ENCODE measurements around the gene NACC2.

GRCh38 chr9:136044207-136044970 is 50.7 kb downstream of the NACC2 start:
- no peak for TF ChIP-seq CTCF (IDR thresholded peaks at IDR 0.05; ENCODE audit: poor library complexity)
- no peak for TF ChIP-seq EZH2 (IDR thresholded peaks at IDR 0.05; ENCODE audit: borderline replicate concordance)

Data from hepatocyte (in vitro differentiated cells).